Large intestine (tissue), 3 donors: ENCODE data around the gene HBD. TPM values are rescaled to one million over a fixed set of nuclear protein-coding genes. Genes with fewer than 3 reads are reported as not detected.

ENCODE experiments used
- DNase-seq, 2 donors: peaks; one replicate each; pipeline versions ENCODE4 v3.0.0 to v3.0.0-alpha.2; 2013
- H3K27ac ChIP-seq: one replicate; pipeline ENCODE4 v1.5.1; 2013; ENCODE audit warnings: low read length
- H3K27me3 ChIP-seq: 2 replicates; pipeline ENCODE4 v1.6.1; 2013; ENCODE audit warnings: low read length; ENCODE audit not compliant: control insufficient read depth, insufficient read depth
- H3K36me3 ChIP-seq: 2 replicates; pipeline ENCODE4 v1.6.1; 2013; ENCODE audit warnings: low read length; ENCODE audit not compliant: control insufficient read depth, insufficient read depth
- H3K4me1 ChIP-seq: one replicate; pipeline ENCODE4 v1.6.1; 2013; ENCODE audit warnings: low read length; ENCODE audit not compliant: control insufficient read depth, insufficient read depth
- H3K4me3 ChIP-seq: one replicate; pipeline ENCODE4 v1.5.1; 2013; ENCODE audit warnings: low read length
- H3K9me3 ChIP-seq: one replicate; pipeline ENCODE4 v1.6.1; 2013; ENCODE audit warnings: mild to moderate bottlenecking, low read depth, low read length, moderate library complexity; ENCODE audit not compliant: control insufficient read depth
- WGBS: methylation state at CpG from one replicate; pipeline ENCODE4 v1.1.5; 2013; ENCODE audit warnings: low lambda C conversion rate; ENCODE audit not compliant: insufficient coverage; 5-methylcytosine and 5-hydroxymethylcytosine counted together
- polyA plus RNA-seq: library from polyadenylated mRNA; unstranded; fragments of 120-200 nt; gene quantifications from one replicate; pipeline ENCODE4 v1.2.1, GENCODE V29; 2013

Gene HBD
- polyA plus RNA-seq, 1 donor = 0.09 TPM

DNA sequence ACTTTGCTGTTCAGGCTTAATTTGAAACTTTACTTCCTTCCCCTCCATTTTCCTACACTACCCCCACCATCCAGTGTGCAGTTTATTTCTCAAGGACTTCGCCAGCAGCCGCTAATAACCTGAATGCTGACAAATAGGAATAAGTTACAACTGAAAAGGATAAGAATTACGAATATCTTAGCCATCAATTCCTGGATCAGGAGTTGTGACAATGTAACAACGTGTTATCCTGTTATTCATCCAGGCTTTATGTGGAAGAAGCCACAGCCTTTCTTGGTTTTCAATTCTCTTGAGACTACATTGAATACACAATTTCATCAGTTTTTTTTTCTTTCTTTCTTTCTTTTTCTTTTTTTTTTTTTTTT is 9.5 kb upstream of the HBD start:
- 81% methylated on average over 3 of the region's 4 CpGs for WGBS
- H3K27me3 ChIP-seq = no peaks in the 10 kb centered on the region
- H3K27ac ChIP-seq = no peak overlapping the region
- DNase-seq = no peak
- no peaks in the 10 kb centered on the region for H3K4me1 ChIP-seq
- no peak overlapping the region for H3K4me3 ChIP-seq
- no peaks in the 10 kb centered on the region for H3K36me3 ChIP-seq
- no peaks in the 10 kb centered on the region for H3K9me3 ChIP-seq

DNA sequence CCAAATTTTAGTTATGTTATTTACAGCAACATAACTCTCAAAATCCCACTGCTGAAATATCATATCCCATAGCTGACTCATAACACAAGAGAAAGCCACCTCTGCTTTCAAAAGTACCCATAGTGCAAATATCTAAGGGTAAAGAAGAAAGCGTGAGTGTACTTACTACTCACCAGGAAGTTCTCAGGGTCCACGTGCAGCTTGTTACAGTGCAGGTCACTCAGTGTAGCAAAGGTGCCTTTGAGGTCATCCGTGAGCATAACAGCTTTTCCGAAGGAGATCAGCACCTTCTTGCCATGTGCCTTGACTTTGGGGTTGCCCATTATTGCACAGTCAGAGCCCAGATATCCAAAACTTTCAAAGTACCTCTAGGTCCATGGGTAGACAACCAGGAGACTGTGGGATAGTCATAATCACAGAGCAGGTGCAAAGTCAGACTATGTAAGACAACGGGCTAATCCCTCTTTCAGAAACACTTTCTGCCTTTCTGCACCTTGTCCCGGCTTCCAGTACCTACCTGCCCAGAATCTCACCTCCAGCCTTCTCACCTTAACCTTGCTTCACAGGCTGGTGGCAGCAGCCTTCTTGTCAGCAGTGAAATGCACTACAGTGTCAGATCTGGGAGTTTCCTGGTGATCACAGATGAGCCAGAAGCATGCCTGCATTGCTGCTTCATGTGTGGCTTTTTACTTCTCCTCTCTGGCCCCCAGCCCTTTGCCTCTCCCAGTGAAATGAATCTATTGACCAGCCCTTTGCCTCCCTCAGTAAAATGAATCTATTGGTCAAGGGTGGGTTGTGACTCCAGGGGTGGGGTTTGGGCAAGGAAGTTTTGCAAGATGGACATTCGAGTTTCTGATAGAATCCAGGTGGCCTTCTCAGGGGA is 8.9 kb upstream of the HBD start:
- no peak overlapping the region for H3K27ac ChIP-seq
- no peak for DNase-seq
- H3K4me1 ChIP-seq = no peaks in the 10 kb centered on the region
- WGBS = no CpG with 5 or more reads among the region's 7 CpGs
- no peaks in the 10 kb centered on the region for H3K9me3 ChIP-seq
- no peaks in the 10 kb centered on the region for H3K36me3 ChIP-seq
- H3K27me3 ChIP-seq = no peaks in the 10 kb centered on the region
- H3K4me3 ChIP-seq = no peak overlapping the region

DNA sequence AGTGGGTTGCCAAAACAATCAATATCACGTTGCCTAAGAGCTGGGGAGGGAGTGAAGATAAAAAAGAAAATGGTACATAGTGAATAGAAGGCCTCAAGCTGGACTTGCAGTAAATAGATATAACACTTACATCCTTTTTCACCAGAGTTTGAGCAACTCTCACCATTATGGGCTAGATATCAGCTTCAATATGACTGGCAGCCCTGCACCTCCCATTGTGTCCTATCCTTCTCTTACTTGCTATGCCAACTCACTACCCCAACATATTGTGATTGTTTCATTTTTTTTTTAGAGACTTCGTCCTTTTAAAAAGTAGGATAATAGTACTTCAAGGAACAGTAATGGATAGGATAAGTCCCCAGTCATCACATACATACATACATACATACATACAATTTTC is 7.9 kb upstream of the HBD start:
- Histone ChIP-seq H3K9me3 (no peaks in the 10 kb centered on the region), H3K4me1 (no peaks in the 10 kb centered on the region), H3K4me3 (no peak overlapping the region), H3K36me3 (no peaks in the 10 kb centered on the region), H3K27ac (no peak overlapping the region), H3K27me3 (no peaks in the 10 kb centered on the region)
- no peak for DNase-seq
- WGBS = 71% methylated on average over 1 of the region's 2 CpGs

DNA sequence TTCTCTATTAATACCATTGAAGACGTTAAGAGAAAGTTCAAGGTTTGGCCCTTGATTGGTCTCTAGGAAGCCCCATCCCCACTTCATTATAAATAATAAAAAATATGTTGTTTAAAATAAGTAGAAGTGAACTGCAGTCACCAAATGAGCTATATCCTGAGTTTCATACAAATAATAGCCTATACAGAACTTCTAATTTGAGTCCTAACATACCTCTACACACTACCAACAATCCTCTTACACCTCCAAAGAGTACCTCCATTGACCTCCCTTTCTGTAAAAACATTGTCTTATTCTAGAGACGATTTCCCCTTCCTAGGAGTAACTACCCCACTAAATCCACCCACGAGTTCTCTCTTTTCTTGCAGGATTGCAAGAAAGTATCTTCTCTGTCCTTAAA is 7.2 kb upstream of the HBD start:
- WGBS = 100% methylated on average over 1 of the region's 3 CpGs
- no peaks in the 10 kb centered on the region for H3K36me3 ChIP-seq
- H3K4me3 ChIP-seq = no peak overlapping the region
- H3K4me1 ChIP-seq = no peaks in the 10 kb centered on the region
- H3K9me3 ChIP-seq = no peaks in the 10 kb centered on the region
- no peak for DNase-seq
- no peaks in the 10 kb centered on the region for H3K27me3 ChIP-seq
- H3K27ac ChIP-seq = no peak overlapping the region

DNA sequence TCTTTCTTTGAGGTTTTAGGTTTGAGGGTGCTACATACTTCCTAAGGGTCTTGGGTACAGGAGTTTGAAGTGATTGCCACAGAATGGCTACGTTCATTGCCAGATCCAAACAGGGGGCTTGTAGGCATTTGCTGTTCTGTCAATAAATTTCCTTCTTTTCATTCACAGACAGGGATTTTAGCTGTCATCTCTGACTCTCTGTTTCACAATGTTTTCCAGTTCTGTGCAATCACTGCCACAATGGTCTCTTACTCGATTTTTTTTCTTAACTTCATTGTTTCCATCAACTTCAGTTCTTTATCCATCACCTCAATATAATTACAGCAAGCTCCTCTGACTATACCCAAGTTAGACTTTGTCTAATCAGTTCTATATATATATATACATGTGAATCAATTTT is 6.2 kb upstream of the HBD start:
- H3K9me3 ChIP-seq = no peaks in the 10 kb centered on the region
- 40% methylated on average over 1 of the region's 2 CpGs for WGBS
- no peak for DNase-seq
- H3K4me3 ChIP-seq = no peak overlapping the region
- H3K36me3 ChIP-seq = no peaks in the 10 kb centered on the region
- no peaks in the 10 kb centered on the region for H3K27me3 ChIP-seq
- H3K4me1 ChIP-seq = no peaks in the 10 kb centered on the region
- no peak overlapping the region for H3K27ac ChIP-seq

DNA sequence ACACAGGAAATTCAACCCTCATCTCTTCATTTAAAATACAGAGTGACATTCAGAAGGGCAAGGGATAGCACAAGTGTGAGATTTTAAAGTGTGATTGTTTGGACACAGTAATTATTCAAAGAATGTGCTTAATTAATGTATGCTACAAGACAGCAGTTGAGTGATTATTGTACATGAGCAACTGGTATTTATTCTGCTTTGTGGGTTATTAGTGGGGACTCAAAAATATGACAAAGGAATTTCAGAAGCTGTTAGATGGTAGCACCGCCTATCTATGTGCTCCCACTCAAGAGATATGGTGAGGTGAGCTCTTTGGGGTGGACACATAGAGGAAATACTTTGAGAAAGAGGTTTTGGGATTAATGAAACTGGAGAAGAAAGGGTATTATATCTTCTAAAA is 5.8 kb upstream of the HBD start:
- WGBS = no CpG with 5 or more reads among the region's 1 CpG
- no peak overlapping the region for H3K4me3 ChIP-seq
- H3K27me3 ChIP-seq = no peaks in the 10 kb centered on the region
- H3K4me1 ChIP-seq = no peaks in the 10 kb centered on the region
- H3K36me3 ChIP-seq = no peaks in the 10 kb centered on the region
- H3K27ac ChIP-seq = no peak overlapping the region
- H3K9me3 ChIP-seq = no peaks in the 10 kb centered on the region
- DNase-seq = no peak

DNA sequence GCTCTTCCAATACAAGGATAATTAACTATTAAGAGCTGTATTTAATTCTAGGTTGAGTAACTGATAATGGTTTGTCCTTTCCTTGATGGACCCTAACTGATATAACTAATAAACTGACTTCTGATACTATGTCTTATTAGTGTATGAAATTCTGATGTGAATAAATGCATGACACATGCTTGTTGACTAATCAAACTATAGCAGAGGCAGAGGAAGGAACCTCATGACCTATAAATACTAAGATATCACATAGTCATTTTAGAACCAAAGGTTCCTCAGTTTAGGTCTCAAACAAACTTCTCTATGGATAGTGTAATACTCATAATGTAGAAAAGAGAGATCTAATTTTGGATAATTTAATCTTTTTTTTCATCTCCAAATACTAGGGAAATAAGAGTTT is 4.8 kb upstream of the HBD start:
- Histone ChIP-seq H3K27ac (no peak overlapping the region), H3K36me3 (no peaks in the 10 kb centered on the region), H3K4me3 (no peak overlapping the region), H3K9me3 (no peaks in the 10 kb centered on the region), H3K27me3 (no peaks in the 10 kb centered on the region), H3K4me1 (no peaks in the 10 kb centered on the region)
- no peak for DNase-seq

DNA sequence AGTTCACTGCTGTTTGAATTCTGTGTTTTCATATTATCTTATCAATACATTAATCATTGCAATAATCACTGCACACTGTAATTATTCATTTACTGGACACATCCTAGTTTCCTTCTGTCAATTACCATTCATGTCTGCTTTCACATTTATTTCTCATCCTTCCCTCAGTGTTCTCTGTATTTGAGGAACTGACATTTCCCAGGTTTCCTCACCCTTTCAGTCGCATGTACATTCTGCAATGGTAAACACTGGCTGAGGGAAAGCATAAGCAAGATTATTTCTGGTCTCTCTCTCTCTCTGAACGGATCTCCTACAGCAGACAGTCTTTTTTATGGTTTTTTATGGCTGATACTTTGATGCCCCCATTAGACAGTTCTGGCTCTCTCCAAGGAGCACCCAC is 4.2 kb upstream of the HBD start:
- 40% methylated on average over 1 of the region's 2 CpGs for WGBS
- Histone ChIP-seq H3K4me3 (no peak overlapping the region), H3K9me3 (no peaks in the 10 kb centered on the region), H3K4me1 (no peaks in the 10 kb centered on the region), H3K36me3 (no peaks in the 10 kb centered on the region), H3K27me3 (no peaks in the 10 kb centered on the region), H3K27ac (no peak overlapping the region)
- no peak for DNase-seq

DNA sequence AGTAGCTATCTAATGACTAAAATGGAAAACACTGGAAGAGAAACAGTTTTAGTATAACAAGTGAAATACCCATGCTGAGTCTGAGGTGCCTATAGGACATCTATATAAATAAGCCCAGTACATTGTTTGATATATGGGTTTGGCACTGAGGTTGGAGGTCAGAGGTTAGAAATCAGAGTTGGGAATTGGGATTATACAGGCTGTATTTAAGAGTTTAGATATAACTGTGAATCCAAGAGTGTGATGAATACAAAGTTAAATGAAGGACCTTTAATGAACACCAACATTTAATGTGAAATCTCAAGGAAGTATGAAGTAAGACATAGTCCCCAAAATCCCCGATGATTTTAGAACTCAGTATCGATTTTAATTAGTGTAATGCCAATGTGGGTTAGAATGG is 3.1 kb upstream of the HBD start:
- H3K9me3 ChIP-seq = no peaks in the 10 kb centered on the region
- H3K36me3 ChIP-seq = no peaks in the 10 kb centered on the region
- WGBS = 100% methylated on average over 1 of the region's 2 CpGs
- DNase-seq = no peak
- no peaks in the 10 kb centered on the region for H3K27me3 ChIP-seq
- H3K4me1 ChIP-seq = no peaks in the 10 kb centered on the region
- no peak overlapping the region for H3K4me3 ChIP-seq
- H3K27ac ChIP-seq = no peak overlapping the region

DNA sequence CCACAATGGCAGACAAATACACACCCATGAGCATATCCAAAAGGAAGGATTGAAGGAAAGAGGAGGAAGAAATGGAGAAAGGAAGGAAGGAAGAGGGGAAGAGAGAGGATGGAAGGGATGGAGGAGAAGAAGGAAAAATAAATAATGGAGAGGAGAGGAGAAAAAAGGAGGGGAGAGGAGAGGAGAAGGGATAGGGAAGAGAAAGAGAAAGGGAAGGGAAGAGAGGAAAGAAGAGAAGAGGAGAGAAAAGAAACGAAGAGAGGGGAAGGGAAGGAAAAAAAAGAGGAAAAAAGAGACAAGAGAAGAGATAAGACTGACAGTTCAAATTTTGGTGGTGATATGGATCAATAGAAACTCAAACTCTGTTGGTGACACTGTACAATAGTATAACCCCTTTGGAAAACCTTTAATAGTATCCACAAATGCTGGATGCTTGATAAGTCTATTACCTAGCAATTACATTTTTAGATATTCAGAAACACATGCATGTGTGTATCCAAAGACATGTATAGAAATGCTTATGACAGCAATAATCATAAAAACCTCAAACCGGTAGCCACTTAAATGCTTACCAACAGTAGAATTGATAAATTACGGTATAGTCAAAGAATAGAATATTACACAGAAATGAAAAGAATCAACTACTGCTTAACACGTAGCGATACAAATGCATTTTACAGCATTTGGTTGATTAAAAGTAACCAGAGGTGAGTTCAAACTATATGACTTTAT is 1.2 kb upstream of the HBD start:
- no peak for DNase-seq
- Histone ChIP-seq H3K27me3 (no peaks in the 10 kb centered on the region), H3K4me3 (no peak overlapping the region), H3K9me3 (no peaks in the 10 kb centered on the region), H3K4me1 (no peaks in the 10 kb centered on the region), H3K36me3 (no peaks in the 10 kb centered on the region), H3K27ac (no peak overlapping the region)
- WGBS = 92% methylated on average over 5 of the region's 5 CpGs

DNA sequence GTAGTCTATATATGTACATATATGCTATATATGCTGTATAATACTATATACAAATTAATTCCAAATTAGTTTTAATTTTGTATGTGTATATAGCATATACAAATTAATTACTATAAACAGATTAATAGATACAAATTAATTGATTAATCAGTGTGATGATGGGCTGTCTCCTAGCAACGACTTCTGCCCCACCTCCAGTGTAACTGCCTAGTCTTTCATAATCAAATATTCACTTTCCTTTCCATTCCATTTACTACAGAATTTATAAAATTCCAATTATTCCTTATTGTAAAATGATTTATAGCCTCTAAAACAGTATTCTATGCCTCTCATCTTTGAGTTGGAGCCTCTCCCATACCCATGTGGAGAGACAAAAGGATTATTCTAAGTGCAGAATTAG is 976 bp downstream of the HBD start:
- no peak overlapping the region for H3K27ac ChIP-seq
- no peak for DNase-seq
- H3K9me3 ChIP-seq = no peaks in the 10 kb centered on the region
- no peak overlapping the region for H3K4me3 ChIP-seq
- WGBS = 100% methylated on average over 1 of the region's 1 CpG
- no peaks in the 10 kb centered on the region for H3K27me3 ChIP-seq
- H3K36me3 ChIP-seq = no peaks in the 10 kb centered on the region
- H3K4me1 ChIP-seq = no peaks in the 10 kb centered on the region
